RPMI7951 (cell line): ENCODE results near the gene GOLGA7B. TPM values are rescaled to one million over a fixed set of nuclear protein-coding genes. Genes with fewer than 3 reads are reported as not detected.

ENCODE experiments used
- DNase-seq: peaks from one replicate; pipeline ENCODE4 v3.0.0-alpha.2; 2012; ENCODE audit warnings: low read depth
- total RNA-seq: library from RNA; depleted of rRNA; stranded (reverse); fragments of >200 nt; shearing (Covaris generic); gene quantifications from 2 replicates; pipeline ENCODE4 v1.2.3, GENCODE V29; 2014; rRNA removed

Gene GOLGA7B
- total RNA-seq = 2.9 and 3.1 TPM in 2 replicates

- peak; percentile 49 for DNase-seq
Observed at GRCh38 chr10:97849687-97850402, at the start of gene GOLGA7B. GOLGA7B (plus strand) TSS chr10:97849843; CDS start chr10:97850304, 461 bp downstream.

- DNase-seq = no peak
Observed at GRCh38 chr10:97800474-97800873, 49.2 kb upstream of the GOLGA7B start.

GRCh38 chr10:97801422-97801821 is 48.2 kb upstream of the GOLGA7B start:
- DNase-seq = no peak

GRCh38 chr10:97805096-97805884 is 44.4 kb upstream of the GOLGA7B start:
- no peak for DNase-seq

DNA sequence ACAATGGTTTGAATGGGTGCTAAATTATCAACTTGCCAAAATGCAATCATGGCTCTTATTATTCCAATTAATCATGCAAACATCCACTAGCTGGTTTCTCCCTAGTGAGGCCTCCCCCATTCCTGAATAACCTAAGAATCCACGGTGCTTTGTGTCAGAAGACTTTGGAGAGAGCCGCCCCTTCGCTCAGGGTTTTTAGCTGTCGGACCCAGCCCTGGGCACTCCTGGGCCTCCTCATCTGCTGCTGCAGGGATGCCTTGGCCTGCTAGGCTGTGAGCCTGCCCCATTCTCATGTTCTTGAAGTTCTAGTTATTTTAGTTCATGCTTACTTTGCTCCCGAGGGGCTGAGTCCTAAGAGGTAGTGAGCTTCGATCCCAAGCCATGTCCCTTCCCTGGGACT is 43.7 kb upstream of the GOLGA7B start:
- no peak for DNase-seq

GRCh38 chr10:97810446-97810845 is 39.2 kb upstream of the GOLGA7B start:
- peak; percentile 91 for DNase-seq

GRCh38 chr10:97811958-97812357 is 37.7 kb upstream of the GOLGA7B start:
- no peak for DNase-seq

DNA sequence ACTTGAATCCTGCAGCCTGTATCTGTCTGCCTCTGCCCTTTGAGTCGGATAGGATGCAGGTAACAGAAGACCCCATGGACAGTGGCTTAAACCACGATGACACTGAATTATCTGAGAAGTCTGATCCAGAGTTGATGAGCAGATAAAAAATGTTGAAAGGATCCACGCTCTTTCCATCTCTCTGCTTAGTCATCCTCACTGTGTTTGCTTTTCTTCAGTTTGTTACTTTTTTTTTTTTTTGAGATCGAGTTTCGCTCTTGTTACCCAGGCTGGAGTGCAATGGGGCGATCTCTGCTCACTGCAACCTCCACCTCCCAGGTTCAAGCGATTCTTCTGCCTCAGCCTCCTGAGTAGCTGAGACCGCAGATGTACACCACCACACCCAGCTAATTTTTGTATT is 36.9 kb upstream of the GOLGA7B start:
- DNase-seq = no peak

GRCh38 chr10:97813311-97813710 is 36.3 kb upstream of the GOLGA7B start:
- DNase-seq = no peak

GRCh38 chr10:97814996-97815395 is 34.6 kb upstream of the GOLGA7B start:
- DNase-seq = no peak

DNA sequence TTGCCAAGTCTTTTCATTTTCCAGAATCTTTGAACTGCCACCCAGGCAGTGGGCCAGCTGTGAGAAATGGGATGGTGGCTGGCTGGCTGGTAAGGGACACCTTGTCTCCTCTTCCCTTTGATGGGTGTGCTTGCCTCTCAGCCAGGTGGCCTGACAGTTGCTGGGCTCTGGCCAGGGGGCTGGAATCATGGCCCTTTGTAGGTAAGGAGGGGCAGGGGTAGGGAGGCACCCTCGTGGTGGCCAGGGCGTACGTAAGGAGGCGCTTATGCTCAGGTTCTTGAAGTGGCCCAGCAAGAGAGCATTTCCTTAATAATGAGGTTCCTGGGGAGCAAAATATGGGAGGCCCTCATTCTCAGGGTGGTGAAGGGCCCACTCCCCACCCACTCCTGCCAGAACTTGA is 33.0 kb upstream of the GOLGA7B start:
- DNase-seq = no peak

- no peak for DNase-seq
Observed at GRCh38 chr10:97818572-97818971, 31.1 kb upstream of the GOLGA7B start.

- no peak for DNase-seq
Observed at GRCh38 chr10:97820096-97820704, 29.4 kb upstream of the GOLGA7B start.

- DNase-seq = no peak
Observed at GRCh38 chr10:97821308-97822038, 28.2 kb upstream of the GOLGA7B start.

DNA sequence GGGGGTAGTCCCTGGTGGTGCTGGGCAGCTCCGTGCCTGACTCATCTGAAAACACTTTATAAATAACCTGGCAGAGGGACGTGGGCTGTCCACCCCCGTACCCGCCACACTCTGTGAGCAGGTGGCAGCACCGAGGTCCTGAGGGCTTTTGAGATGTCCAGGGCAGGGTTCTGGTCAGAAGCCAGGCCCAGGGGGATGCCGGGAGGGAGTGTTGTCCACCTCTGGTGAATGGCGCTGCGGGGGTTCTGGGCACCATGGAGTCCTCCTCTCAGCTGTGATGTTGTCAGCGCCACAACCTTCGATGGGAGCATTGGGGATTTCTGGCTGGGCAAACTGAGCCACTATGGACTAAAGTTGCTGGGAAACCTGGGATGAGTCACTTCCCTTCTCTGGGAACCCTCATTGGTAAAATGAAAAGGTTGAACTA is 27.4 kb upstream of the GOLGA7B start:
- peak; percentile 26 for DNase-seq

GRCh38 chr10:97823734-97824133 is 25.9 kb upstream of the GOLGA7B start:
- DNase-seq = no peak

GRCh38 chr10:97825020-97825760 is 24.5 kb upstream of the GOLGA7B start:
- DNase-seq = no peak

DNA sequence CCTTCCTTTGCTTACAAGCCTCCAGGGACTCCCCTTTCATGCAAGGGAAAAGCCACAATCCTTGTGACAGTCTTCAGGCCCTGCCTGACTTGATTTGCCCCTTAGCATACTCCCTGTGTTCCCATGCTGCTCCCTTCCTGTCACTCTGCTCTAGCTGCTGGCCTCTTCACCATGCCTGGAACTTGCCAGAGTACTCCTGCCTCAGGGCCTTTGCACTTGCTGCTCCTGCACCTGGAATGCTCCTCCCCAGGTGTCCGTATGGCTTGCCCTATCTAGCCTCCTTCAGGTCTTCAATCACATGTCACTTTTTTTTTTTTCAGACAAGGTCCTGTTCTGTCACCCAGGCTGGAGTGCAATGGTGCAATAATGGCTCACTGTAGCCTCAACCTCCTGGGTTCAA is 22.8 kb upstream of the GOLGA7B start:
- no peak for DNase-seq

GRCh38 chr10:97827702-97828291 is 21.8 kb upstream of the GOLGA7B start:
- peak; percentile 93 for DNase-seq

DNA sequence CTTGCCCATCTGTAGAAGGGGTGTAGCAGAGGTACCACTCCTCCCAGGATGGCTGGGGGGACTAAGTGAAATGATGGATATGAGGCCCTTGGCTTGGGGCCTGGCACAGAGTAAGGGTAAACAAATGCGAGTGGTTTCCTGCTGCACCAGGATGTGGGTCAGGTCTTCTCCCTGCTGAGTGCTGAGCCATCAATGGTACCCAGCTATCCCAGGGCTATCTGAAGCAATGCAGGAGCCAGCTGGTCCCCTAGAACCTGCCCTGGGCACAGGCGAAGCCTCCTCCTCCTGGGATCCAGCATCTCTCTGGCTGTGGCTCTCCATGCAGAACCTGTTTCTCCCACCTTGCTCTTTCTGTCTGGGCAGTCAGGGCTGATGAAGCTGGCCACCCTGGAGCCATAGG is 20.9 kb upstream of the GOLGA7B start:
- no peak for DNase-seq

DNA sequence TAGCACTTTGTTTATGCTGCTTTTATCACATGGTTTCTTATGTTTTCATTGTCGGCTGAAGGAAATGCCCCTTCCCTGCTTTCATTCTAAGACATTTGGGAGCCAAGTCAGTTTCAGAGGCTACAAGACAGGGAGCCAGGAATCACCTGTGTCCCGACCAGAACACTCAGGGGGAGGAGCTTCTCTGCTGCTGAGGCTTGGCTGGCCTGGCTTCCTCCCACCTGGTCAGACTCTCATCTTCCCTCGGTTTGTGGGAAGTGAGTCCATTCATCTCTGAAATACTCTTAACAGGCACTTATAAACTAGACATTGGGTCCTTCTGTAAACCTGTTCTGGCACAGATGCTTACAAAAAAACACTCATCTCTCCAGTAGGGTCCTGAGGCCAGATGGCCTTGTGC is 19.6 kb upstream of the GOLGA7B start:
- DNase-seq = no peak
